ENCODE measurements around the gene GLYATL3.

Gene GLYATL3

DNA sequence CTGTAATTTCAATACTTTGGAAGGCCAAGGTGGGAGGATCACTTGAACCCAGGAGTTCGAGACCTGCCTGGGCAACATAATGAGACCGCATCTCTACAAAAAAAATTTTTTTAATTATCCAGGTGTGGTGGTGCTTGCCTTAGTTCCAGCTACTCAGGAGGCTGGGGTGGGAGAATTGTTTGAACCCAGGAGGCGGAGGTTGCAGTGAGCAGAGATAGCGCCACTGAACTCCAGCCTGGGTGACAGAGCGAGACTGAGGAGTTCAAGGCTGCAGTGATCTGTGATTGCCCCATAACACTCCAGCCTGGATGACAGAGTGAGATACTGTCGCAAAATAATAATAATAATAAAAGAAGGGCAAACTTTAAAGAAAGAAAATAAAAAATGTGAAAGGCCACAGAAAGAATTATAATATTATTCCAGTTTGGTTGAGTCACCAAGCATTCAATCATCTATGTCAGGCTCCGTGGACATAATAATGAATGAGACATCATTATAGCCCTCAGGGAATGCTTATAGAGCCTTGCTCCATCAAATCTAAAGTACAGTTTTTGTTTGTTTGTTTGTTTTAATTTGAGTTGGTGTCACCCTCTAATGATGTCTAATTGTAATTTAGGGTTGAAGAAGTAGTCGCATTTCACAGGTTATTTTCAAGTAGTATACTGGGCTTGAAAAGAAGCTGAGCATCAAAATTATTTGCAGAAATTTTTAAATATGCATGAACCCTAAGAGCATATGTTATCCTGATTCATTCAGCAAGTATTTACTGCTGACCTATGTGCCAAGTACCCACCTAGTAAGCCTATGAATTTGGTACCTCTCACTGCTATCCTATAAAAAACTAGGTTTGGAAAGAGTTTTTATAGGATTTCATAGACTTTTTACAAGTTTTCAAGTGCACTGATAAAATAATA, 15.1 kb downstream of the GLYATL3 start:
- no peak for DNase-seq

DNA sequence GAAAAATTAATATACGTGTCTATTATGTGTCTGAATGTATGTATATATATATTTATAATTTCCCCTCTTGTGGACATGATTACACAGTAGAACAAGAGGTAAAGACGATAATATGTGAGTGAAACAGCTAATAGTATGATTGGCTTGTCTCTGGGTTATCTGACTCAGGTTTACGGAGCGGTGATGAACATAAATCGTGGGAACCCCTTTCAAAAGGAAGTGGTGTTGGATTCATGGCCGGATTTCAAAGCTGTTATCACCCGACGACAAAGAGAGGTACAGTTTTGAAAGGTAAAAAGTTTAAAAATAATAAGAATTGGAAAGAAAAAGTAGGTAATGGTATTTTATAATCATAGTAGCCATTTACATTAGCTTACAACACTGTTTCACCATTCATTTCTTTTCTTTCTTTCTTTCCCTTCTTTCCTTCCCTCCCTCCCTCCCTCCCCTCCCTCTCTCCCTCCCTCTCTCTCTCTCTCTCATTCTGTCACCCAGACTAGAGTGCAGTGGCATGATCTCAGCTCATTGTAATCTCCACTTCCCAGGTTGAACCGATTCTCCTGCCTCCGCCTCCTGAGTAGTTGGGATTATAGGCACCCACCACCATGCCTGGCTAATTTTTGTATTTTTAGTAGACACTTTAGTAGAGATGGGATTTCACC, 15.9 kb downstream of the GLYATL3 start:
- DNase-seq, result no peak

DNA sequence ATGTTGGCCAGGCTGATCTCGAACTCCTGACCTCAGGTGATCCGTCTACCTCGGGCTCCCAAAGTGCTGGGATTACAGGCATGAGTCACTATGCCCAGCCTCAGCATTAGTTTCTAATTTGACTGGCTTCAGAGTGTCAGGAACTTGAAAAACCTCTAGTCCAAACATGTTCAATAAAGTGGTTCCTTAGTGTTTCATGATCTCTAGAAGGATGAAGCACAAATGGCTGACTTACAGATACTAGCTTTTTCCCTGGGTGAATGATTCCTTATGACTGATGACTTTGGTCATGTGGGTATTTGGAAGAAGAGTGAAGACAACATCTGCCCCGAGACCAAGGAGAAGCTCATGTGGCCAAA, 16.4 kb downstream of the GLYATL3 start:
- DNase-seq, result no peak

DNA sequence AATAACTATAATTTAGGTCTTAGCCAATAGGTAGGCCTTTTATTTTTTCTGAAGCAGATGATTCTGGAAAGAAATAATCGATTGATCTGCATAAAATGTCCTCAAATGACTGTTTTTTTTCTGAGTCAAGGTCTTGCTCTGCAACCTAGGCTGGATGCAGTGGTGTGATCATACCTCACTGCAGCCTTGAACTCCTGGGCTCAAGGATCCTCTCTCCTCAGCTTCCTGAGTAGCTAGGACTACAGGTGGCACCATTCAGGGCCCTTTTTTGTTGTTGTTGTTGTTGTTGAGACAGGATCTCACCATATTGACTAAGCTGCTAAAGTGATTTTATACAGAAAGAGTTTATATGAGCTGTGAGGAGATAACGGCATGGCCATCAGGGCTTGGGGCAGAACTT, 18.2 kb downstream of the GLYATL3 start:
- no peak for DNase-seq

DNA sequence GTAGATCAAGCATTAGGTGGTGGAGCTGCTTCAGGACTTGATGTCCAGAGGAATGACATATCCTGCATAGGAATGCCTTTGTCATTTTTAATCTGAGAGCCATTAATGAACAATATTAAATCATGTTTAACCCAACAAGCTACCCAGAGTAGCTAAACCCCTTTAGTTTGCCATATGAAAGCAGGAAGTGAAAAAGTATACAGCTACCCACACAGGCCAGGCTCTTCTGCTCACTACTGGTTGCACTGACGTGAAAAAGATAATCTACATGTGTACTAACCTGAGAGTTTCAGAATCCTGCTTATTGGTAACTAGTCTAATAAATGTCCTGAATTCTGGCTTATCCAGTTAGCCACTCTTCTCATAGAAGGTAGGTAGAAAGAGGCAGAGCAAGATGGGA, 19.9 kb downstream of the GLYATL3 start:
- no peak for DNase-seq

DNA sequence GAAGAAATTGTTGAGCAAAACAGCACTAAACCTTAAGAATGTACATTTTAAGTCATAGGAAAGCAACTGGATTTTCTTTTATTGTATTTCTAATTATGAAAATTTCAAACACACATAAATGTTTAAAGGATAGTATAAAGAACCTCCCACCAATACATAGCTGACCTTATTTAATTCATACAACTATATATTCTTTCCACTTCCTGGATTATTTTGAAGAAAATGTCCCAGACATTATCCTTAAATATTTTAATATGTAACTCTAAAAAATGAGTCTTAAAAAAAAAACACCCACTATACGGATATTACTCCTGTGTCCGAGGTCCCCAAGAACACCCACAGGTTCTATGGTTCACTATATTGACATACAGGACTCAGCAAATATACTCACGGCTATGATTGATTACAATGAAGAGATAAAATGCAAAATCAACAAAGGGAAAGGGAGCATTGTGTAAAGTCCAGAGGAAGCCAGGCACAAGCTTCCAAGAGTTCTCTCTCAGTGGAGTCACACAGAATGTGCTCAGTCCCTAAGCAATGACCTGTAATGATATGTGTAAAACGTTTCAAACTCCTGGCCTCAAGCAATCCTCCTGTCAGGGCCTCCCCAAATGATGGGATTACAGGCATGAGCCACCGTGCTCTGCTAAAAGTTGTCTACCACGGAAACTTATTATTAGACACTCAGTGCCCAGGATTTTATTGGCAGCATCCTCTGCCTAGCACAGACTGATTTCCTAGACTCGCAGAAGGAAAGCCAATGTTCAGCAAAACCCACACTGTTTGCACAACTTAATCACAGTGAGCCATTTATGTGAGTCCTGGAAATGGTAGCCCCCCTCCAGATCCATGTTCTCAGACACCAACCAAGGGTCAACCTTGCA, 23.2 kb downstream of the GLYATL3 start:
- no peak for DNase-seq

DNA sequence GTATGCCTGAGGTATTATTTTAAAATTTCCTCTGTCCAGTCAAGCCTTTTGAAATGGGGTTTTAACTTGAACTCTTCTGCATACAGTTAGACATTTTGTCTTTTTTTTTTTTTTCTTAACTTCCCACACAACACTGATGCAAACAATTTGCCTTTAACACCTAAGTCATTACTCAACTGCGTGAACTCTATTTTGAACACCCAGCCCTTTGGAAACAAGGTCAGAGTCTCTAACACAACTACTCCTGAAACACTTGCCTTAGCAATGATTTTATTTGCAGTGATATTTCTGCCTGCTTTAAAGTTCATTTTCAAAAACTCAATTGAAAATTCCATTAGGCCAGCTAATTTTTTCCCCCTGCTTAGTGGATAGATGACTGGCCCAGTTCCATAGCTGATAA, 24.2 kb downstream of the GLYATL3 start:
- DNase-seq, result no peak

DNA sequence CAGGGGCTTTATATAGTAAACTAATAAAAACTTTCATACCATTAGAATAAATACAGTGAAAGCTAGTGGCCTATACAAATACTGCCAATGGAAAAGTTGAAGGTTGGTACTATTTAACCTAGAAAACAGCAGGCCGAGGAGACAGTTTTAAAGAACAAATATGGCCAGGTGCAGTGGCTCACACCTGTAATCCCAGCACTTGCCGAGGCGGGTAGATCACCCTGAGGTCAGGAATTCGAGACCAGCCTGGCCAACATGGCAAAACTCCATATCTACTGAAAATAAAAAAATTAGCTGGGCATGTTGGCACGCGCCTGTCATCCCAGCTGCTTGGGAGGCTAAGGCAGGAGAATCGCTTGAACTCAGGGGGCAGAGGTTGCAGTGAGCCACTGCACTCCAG, 24.8 kb downstream of the GLYATL3 start:
- no peak for DNase-seq

DNA sequence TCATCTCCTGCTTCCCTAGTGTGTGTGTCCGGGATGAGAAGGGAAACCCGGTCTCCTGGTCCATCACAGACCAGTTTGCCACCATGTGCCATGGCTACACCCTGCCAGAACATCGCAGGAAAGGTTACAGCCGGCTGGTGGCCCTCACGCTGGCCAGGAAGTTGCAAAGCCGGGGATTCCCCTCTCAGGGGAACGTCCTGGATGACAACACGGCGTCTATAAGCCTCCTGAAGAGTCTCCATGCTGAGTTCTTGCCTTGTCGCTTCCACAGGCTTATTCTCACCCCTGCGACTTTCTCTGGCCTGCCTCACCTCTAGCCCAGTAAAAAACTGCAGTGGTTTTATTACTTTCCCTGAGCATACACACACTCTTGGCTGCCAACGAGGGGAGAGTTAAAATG, 26.9 kb downstream of the GLYATL3 start:
- no peak for DNase-seq

DNA sequence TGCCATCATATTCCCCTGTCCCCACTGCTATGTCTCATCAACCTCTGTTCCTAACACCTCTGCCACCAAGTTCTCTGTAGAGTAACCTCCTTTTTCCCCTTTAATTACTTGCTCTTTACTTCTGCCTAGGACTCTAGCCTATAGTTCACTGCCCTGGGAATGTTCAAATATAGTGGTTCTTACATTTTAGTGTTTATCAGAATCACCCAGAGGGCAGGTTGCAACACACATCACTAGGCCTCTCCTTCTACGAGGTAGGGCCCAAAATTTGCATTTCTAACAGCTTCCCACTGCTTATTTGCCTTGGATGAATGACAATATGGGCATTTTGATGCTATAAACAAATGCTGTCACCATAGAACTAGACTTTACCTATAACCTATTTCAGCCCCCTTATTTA, 27.6 kb downstream of the GLYATL3 start:
- no peak for DNase-seq

DNA sequence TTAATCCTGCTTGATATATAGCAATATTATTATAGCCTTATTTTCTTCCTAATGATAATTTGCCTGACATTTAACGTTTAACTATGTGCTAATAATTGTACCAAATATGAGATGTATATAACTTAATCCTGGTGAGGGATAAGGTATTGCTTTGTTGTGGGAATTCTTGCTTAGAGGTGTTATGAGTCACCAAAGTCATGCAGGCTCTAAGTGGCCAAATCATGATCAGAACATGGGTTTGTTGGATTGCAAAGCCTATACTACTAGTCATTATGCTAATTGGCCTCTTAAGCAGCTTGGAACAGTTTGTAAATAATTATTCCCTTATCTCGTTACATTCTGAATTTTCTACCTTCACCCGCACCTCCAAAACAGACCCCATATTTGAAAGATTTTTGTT, 28.8 kb downstream of the GLYATL3 start:
- DNase-seq, result no peak

DNA sequence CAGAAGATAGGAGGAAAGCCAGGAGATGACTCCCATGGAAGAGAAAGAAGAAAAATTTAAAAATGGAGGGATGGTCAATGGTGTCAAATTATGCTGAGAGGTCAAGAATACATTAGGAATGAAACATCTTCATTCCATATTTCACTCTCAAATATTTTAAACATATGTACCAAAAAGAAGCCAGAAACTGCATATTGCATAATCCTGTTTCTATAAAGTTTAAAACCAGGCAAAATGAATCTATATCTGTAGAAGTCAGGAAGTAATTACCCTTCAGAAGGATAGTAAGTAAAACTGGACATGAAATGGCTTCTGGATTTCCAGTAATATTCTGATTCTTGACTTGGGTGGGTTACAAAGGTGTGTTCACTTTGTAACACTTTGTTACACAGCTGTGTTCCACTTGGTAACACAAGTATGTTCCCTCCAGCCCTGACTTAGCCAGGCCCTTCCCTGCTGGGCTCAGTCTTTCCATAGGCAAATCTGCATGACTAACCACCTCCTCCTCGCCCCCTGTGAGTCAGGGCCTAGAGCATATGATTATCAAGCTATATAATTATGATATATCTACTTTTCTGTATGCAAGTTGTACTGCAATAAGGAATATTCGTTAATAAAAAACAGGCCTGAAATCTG, 30.5 kb downstream of the GLYATL3 start:
- DNase-seq, result no peak

DNA sequence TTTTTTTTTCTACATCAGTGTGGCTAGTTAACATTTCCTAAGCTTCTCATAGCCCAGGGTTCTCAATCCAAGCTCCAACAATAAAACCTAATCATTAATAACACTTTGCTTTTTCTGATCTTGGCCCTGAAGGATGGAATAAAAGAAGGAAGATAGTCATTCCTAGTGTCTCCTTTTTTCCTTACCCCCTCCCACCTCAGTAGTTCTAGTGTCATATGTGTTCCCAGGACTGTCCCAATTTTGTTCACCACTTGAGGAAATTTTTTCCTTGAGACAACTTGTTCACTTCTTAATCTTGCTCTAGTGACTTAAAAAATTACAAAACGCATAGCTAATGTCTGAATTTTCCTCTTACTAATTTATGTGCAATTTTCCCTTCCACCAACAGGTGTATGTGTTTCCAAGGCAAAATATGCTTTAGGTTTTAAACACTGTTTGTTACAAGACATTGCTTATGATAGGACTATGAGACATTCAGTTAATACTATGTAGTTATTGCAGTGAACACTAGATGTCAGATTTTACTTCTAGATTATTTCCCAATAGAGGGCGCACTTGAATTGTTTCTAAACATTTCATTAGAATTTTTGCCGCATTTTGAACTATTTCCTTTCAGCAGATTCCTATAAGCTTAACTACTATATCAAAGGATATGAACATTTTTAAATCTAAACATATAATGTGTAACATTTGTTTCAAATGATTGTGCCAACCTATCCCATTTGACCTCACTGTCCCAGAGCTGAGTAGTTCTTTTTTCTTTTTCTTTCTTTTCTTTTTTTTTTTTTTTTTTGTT, 32.2 kb downstream of the GLYATL3 start:
- no peak for DNase-seq

DNA sequence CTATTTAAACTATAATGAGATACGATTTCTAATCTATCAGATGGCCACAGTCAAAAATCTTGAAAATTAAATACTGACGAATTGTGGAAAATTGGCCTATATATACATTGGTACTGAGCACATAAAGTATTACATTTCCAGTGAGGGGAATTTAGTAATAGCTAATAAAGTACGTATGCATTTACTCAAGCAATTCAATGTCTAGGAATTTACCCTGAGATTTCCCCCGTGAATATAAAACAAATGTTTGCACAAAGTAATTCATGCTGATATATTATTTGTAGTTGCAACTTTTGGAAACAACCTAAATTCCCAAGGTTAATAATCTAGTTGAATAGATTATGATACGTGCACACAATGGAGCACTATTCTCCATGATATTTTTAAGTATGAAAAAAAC, 36.1 kb downstream of the GLYATL3 start:
- DNase-seq, result no peak

DNA sequence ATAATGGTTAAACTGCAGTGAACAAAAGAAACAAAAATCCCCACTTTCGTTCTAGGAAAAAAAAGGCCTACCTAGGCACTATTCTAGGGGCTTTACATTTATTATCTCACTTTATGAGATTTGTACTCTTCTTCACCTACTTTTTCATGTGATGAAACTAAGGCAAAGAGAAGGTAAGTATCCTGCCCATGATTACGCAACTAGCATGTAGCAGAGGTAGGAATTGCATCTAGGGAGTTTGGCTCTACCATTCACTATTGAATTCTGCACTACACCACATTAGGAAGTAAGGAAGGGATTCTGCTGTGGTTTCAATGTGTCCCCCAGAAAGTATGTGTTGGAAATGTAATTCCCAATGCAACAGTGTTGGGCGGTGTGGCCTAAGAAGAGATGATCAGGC, 39.4 kb downstream of the GLYATL3 start:
- DNase-seq, result no peak

DNA sequence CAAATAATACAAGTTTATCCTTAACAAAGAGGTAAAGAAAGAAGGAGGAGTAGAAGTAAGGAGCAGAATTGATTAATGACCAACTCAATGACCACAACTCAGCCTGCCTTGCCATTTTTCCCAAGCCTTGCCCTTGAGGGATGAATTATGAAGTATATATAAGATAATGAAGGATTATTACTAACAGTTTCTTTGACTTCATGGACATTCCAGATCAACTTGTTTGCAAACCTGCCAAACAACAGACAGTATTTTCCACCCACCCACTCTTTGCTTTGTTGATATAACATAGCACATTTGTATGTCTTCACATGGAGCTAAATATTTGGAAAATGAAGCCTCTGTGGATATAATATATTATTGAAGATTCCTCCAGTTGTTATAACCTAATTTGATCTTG, 40.9 kb downstream of the GLYATL3 start:
- DNase-seq, result no peak

DNA sequence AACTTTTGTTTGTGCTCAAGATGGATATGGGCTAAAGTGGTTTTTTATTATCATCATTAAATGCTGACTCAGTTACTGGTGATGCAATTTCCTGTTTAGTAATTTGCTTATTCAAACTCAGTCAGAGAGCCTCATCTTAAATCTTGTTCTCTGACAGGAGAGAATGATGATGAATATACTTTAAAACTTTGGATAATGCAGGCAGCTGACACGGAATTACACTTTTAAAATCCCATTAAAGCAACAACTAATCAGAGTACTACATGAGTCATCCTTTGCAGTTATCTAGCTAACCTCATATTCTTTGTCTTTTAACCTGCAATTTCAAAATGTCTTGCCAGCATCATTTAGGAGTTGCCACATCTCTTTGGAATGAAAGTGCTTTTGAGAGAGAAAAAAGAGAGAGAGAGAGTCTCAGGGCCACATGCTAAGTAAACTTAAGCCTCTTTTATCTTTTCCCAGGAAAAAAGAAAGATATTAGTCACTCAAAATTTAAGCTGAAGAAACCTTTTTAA, 41.5 kb downstream of the GLYATL3 start:
- no peak for DNase-seq

DNA sequence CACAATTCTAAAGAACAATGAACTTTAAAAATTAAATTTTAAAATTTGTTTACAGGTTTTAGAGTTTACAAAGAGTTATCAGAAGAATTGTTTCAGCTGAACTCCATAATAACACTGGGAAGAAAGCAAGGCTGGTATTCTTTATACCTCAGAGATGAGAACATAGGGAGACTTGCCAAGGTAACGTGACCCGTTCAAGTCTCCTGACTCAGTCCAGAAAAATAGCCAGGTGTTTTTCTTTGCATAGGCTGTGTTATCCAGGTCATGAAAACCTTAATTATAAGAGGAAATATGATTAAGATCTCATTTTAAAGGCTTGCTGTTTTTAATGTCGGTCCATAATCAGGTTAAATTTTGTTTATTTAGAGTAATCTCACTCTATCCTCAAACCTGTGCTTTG, 42.2 kb downstream of the GLYATL3 start:
- DNase-seq, result no peak

DNA sequence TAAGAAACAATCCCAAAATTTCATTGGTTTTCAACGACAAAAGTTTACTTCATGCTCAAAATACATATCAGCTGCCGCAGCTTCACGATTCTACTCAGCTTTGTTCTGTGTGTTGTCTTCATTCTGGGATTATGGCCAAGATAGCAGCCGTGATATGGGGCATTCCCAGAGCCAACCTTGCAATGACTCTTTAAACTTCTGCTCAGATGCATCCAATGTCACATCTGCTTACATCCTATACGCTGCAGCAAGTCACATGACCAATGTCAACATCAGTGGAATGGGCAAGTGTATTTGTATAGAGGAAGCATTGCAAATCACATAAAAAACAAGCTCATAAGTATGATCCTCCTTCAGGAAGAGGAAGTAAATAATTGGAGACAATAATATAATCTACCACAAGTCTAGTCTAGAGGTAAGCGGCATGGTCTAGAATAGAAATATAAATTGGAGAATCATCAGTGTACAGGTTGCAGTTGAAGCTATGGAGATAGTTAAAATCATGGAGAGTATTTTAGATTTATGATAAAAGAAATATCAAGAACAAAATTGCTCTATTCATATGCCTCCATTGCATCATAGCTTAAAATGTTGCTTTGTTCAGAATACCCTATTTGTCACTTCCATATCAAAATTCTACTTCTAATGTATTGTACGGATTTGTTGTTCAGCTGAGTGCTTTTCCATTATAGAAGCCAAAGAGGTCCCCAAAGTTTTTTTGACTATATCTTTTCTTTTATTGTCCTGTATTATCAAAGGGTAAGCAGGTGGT, 43.5 kb downstream of the GLYATL3 start:
- no peak for DNase-seq

DNA sequence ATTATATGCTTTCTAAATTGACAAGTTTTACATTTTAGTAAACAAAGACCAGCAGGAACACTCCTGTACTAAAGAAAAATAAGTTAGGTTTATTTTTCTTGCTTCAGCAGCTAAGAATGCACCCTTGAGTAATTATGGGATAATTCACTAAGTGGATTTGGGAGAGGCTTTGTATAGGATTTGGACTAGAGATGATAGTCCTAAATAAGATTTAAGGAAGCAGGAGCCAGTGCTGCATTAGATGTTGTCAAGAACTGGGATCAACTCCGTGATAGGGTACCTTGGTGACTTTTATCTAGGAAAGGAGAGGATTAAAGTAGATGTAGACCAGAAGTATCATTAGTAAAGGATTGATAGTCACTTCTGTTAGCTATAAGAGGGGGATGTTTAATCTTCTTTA, 46.6 kb downstream of the GLYATL3 start:
- DNase-seq, result no peak

DNA sequence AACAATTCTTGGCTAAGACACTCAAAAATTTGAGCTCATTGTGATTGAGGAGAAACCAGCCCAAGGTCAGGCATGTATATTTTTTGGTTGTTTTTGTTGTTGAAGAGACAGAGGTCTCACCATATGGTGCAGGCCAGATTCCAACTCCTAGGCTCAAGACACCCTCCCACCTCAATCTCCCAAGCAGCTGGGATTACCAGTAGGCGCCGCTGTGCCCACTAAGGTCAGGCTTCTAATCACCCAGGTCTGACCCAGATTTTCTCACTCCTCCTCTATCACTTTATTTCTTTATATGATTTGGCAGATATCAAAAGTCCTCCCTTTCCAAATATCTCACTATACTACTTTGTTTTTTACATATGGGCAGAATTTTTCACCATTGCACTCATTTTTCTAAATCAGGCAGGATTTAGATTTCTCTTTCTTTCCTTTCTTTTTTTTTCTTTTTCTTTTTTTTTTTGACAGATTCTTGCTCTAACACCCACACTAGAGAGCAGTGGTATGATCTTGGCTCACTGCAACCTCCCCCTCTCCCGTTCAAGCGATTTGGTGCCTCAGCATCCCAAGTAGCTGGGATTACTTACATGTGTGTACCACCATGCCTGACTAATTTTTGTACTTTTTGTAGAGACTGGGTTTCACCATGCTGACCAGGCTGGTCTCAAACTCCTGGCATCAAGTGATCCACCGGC, 49.0 kb downstream of the GLYATL3 start:
- DNase-seq, result no peak
